Measurements from ENCODE around the gene RRP8. TPM values are rescaled to one million over a fixed set of nuclear protein-coding genes. Genes with fewer than 3 reads are reported as not detected.

RRP8 gene
- total RNA-seq, 8 experiments from 2014 or later: 13.9 to 21.7 (median 17.2) TPM

- no peak for ATAC-seq (replicated peaks in 6 of 8)
- H3K4me3 ChIP-seq: no peak overlapping the region
- in situ Hi-C loops (cut with MboI; ENCODE audit: low pct_unique_long_range_greater_than_20kb in 2 of 9, low sequenced_read_pairs in 9 of 9, unreplicated experiment in 9 of 9): no loop called here
- H3K4me1 ChIP-seq (replicated peaks in 1 of 2): no peaks in the 10 kb centered on the region
- H3K27ac ChIP-seq: no peak overlapping the region
- 67 to 100% (median 90%) methylated on average over 1 to 2 of the region's 3 CpGs; no CpG with 5 or more reads in 7 of the 10 experiments for WGBS, 10 experiments
These were observed 54.8 kb downstream of the RRP8 start for GRCh38 chr11:6548641-6549040.

- no peak overlapping the region for H3K4me3 ChIP-seq
- no peak for ATAC-seq (replicated peaks in 6 of 8)
- H3K27ac ChIP-seq: no peak overlapping the region
- WGBS, 10 experiments: 60 to 100% (median 97%) methylated on average over 1 to 2 of the region's 2 CpGs; no CpG with 5 or more reads in 4 of the 10 experiments
- no peaks in the 10 kb centered on the region for H3K4me1 ChIP-seq (replicated peaks in 1 of 2)
- in situ Hi-C loops (cut with MboI; ENCODE audit: low pct_unique_long_range_greater_than_20kb in 2 of 9, low sequenced_read_pairs in 9 of 9, unreplicated experiment in 9 of 9): no loop called here
These were observed 55.3 kb downstream of the RRP8 start for GRCh38 chr11:6548121-6548520.

GRCh38 chr11:6547177-6547576, 56.2 kb downstream of the RRP8 start:
- WGBS, 10 experiments: 60 to 100% (median 80%) methylated on average over 1 to 4 of the region's 6 CpGs; no CpG with 5 or more reads in 5 of the 10 experiments
- ATAC-seq (replicated peaks in 6 of 8): no peak
- Histone ChIP-seq H3K27ac (no peak overlapping the region), H3K4me1 (replicated peaks in 1 of 2) (no peaks in the 10 kb centered on the region), H3K4me3 (no peak overlapping the region)
- in situ Hi-C loops (cut with MboI; ENCODE audit: low pct_unique_long_range_greater_than_20kb in 2 of 9, low sequenced_read_pairs in 9 of 9, unreplicated experiment in 9 of 9): no loop called here

- H3K27ac ChIP-seq: no peak overlapping the region
- H3K4me1 ChIP-seq (replicated peaks in 1 of 2): no peaks in the 10 kb centered on the region
- ATAC-seq (replicated peaks in 6 of 8): no peak
- H3K4me3 ChIP-seq: no peak overlapping the region
- WGBS, 10 experiments: 80 to 100% (median 100%) methylated on average over 1 to 8 of the region's 8 CpGs; no CpG with 5 or more reads in 3 of the 10 experiments
- in situ Hi-C loops (cut with MboI; ENCODE audit: low pct_unique_long_range_greater_than_20kb in 2 of 9, low sequenced_read_pairs in 9 of 9, unreplicated experiment in 9 of 9): no loop called here
These were observed 56.7 kb downstream of the RRP8 start for GRCh38 chr11:6546735-6547134.

DNA sequence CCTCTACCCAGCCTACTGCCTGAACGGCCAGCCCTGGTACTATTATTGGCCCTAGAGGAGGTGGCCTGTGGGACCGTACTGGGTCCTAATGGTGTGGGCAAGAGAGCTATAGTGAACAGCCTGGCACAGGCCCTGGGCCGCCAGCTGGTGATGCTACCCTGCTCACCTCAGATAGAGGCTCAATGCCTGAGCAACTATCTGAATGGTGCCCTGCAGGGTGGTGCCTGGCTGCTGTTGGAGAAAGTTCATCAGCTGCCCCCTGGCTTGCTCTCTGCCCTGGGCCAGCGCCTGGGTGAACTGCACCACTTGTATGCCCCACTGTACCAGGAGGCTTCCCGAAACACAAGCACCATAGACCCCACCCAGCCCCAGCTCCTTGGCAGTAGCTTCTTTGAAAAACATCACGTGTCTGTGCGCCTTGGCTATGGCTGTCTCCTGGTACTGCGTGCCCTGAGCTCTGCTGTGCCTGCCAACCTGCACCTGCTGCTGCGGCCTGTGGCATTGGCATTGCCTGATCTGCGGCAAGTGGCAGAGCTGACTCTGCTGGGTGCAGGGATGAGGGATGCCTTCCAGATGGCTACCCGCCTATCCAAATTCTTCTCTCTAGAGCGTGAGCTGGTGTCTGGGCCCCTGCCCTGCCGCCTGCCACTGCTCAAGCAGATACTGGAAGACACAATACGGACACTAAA, 57.4 kb downstream of the RRP8 start:
- 90 to 100% (median 100%) methylated on average over 1 to 9 of the region's 14 CpGs; no CpG with 5 or more reads in 5 of the 10 experiments for WGBS, 10 experiments
- no peak overlapping the region for H3K27ac ChIP-seq
- no peaks in the 10 kb centered on the region for H3K4me1 ChIP-seq (replicated peaks in 1 of 2)
- no peak overlapping the region for H3K4me3 ChIP-seq
- peak in 5 of 8 experiments; percentile 13 to 43 (median 21) for ATAC-seq (replicated peaks in 6 of 8)
- in situ Hi-C loops (cut with MboI; ENCODE audit: low pct_unique_long_range_greater_than_20kb in 2 of 9, low sequenced_read_pairs in 9 of 9, unreplicated experiment in 9 of 9): no loop called here

Other genes starting within 250 kb of the RRP8 start
- 10 to 100 TPM; 14.4 to 75.1 (median 21.0) TPM for gene SMPD1, start 213.1 kb downstream of the RRP8 start, total RNA-seq
- gene APBB1, start 184.5 kb downstream of the RRP8 start, total RNA-seq: 100 to 1,000 TPM in 2 of 8 experiments, 10 to 100 TPM in 6; 21.1 to 131 (median 93.3) TPM
- gene HPX, start 162.6 kb downstream of the RRP8 start, total RNA-seq: 1 to 10 TPM in 6 of 8 experiments, under 1 TPM in 2; 0.45 to 6.3 (median 1.2) TPM
- gene TRIM3, start 129.7 kb downstream of the RRP8 start, total RNA-seq: 10 to 100 TPM in 6 of 8 experiments, 1 to 10 TPM in 2; 5.8 to 30.3 (median 19.5) TPM
- gene ARFIP2, start 122.3 kb downstream of the RRP8 start, total RNA-seq: 10 to 100 TPM; 36.8 to 63.4 (median 57.2) TPM
- 10 to 100 TPM; 18.4 to 46.1 (median 31.6) TPM for gene TIMM10B, start 122.1 kb downstream of the RRP8 start, total RNA-seq
- 10 to 100 TPM in 4 of 8 experiments, 1 to 10 TPM in 4; 4.5 to 23.6 (median 10.0) TPM for gene DNHD1, start 106.3 kb downstream of the RRP8 start, total RNA-seq
- gene ILK, start 158 bp upstream of the RRP8 start, total RNA-seq: 10 to 100 TPM; 47.9 to 93.5 (median 68.2) TPM
- 100 to 1,000 TPM in 4 of 8 experiments, 10 to 100 TPM in 4; 64.9 to 163 (median 105) TPM for gene TAF10, start 8.6 kb upstream of the RRP8 start, total RNA-seq
- 100 to 1,000 TPM in 1 of 8 experiments, 10 to 100 TPM in 4, 1 to 10 TPM in 3; 5.2 to 174 (median 23.3) TPM for gene TPP1, start 15.8 kb upstream of the RRP8 start, total RNA-seq
- 10 to 100 TPM in 5 of 8 experiments, 1 to 10 TPM in 3; 3.9 to 45.4 (median 24.3) TPM for gene DCHS1, start 52.2 kb upstream of the RRP8 start, total RNA-seq
- gene MRPL17, start 79.7 kb upstream of the RRP8 start, total RNA-seq: 100 to 1,000 TPM in 1 of 8 experiments, 10 to 100 TPM in 7; 39.8 to 118 (median 56.9) TPM
- gene OR2AG2, start 168.4 kb upstream of the RRP8 start, total RNA-seq: 1 to 10 TPM in 1 of 8 experiments, under 1 TPM in 7; 0.05 to 1.3 (median 0.35) TPM
- 1 to 10 TPM in 1 of 8 experiments, under 1 TPM in 7; 0.05 to 1.7 (median 0.28) TPM for gene OR2AG1, start 179.4 kb upstream of the RRP8 start, total RNA-seq
- gene OR6A2, start 196.1 kb upstream of the RRP8 start, total RNA-seq: 1 to 10 TPM in 1 of 8 experiments, under 1 TPM in 7; 0.08 to 1.3 (median 0.28) TPM
- gene OR10A5, start 242.1 kb upstream of the RRP8 start, total RNA-seq: 1 to 10 TPM in 2 of 8 experiments, under 1 TPM in 3, not detected in 3; 0.16 to 1.8 (median 0.76) TPM